Bone marrow (tissue), 2 donors: ENCODE data around the gene PAK1.
"Not testable (repeated sequence)": the region's sequence is repeated elsewhere in the genome, so short reads cannot be mapped to it uniquely, and the experiment has no call there.

Experiments used
- DNase-seq, 2 donors: peaks; one replicate each; lab custom pipeline; 2025; lab: John Stamatoyannopoulos, UW

The PAK1 gene

GRCh38 chr11:77302752-77303151 lies 171.1 kb downstream of the PAK1 start:
- no peak for DNase-seq

GRCh38 chr11:77301510-77301909 lies 172.4 kb downstream of the PAK1 start, which contains the start of gene GDPD4:
TSS of gene GDPD4 (minus strand) at chr11:77301686. CDS start at chr11:77285137, 16,549 bp downstream.
- no peak for DNase-seq

GRCh38 chr11:77300695-77301094 lies 173.2 kb downstream of the PAK1 start:
- no peak for DNase-seq

GRCh38 chr11:77300028-77300427 lies 173.9 kb downstream of the PAK1 start:
- not testable (repeated sequence) for DNase-seq

- DNase-seq = peak in 1 of 2 donors; percentile 15
Measured at GRCh38 chr11:77299528-77299993, 174.3 kb downstream of the PAK1 start.

GRCh38 chr11:77294040-77294439 lies 179.9 kb downstream of the PAK1 start:
- DNase-seq = no peak

- no peak for DNase-seq
Measured at GRCh38 chr11:77289737-77290136, 184.2 kb downstream of the PAK1 start.

GRCh38 chr11:77287615-77288273 lies 186.2 kb downstream of the PAK1 start:
- DNase-seq = no peak

- no peak for DNase-seq
Measured at GRCh38 chr11:77287136-77287535, 186.8 kb downstream of the PAK1 start.

GRCh38 chr11:77284476-77285468 lies 189.1 kb downstream of the PAK1 start:
- no peak for DNase-seq

GRCh38 chr11:77283101-77283500 lies 190.8 kb downstream of the PAK1 start:
- no peak for DNase-seq

GRCh38 chr11:77278595-77279506 lies 195.0 kb downstream of the PAK1 start:
- DNase-seq = peak in 1 of 2 donors; percentile 88

GRCh38 chr11:77276271-77276670 lies 197.6 kb downstream of the PAK1 start:
- no peak for DNase-seq
